K562 (cell line): ENCODE measurements around the gene FBXO15. TPM values are rescaled to one million over a fixed set of nuclear protein-coding genes. Genes with fewer than 3 reads are reported as not detected.

ENCODE experiments used
- ATAC-seq: fragments of 200-7000 bp; cut with Tn5 transposase; 3 replicates; pipeline ENCODE4 v1.9.1; 2020; ENCODE audit warnings: moderate library complexity
- BruUV-seq: library from RNA; stranded (reverse); fragments of 400-500 nt; replicated peaks from 2 replicates; lab custom pipeline; 2021; lab: Mats Ljungman, UMichigan
- CTCF ChIA-PET: fragments of 300-600 bp; formaldehyde crosslinking; extraction: SDS; loops from one replicate; lab custom pipeline; 2021; ENCODE audit warnings: low intra/inter-chr PET ratio; lab: Yijun Ruan, JAX
- POLR2A ChIA-PET: fragments of 300-600, 350-650 bp; sonication (Branson Sonifier 250); formaldehyde crosslinking; extraction: SDS; loops from one replicate; lab custom pipeline; 2021; ENCODE audit warnings: antibody characterized with exemption, inconsistent platforms; lab: Yijun Ruan, JAX
- DNase-seq, 4 experiments: peaks; one replicate each; pipeline versions ENCODE4 v3.0.0 to v3.0.0-alpha.2; 2011 to 2018; ENCODE audit warnings: low spot score in 3 of 4, mixed read lengths in 3 of 4; ENCODE audit errors: extremely low read depth in 1 of 4
- FAIRE-seq: peaks from 2 replicates; lab custom pipeline; 2011; peaks lifted over from hg19 to GRCh38; lab: Jason Lieb, UNC
- H2AFZ ChIP-seq: 2 replicates; pipeline ENCODE4 v1.6.0; 2011; ENCODE audit warnings: low read depth, low read length, control low read depth, inconsistent platforms
- H3K27ac ChIP-seq: fragments of 200-600 bp; 3 replicates; pipeline ENCODE4 v1.8.0; 2011; ENCODE audit warnings: low read depth, mild to moderate bottlenecking, control low read depth, inconsistent platforms, low read length, moderate library complexity, mixed read lengths; ENCODE audit errors: extremely low read depth
- H3K27me3 ChIP-seq, 2 experiments: fragments of 300-600 bp in 1 of 2; 2 replicates in 1 of 2; 3 replicates in 1 of 2; pipeline versions ENCODE4 v1.6.0 to v1.8.0; 2011; ENCODE audit warnings: inconsistent platforms in 2 of 2, low read length in 2 of 2, mild to moderate bottlenecking in 1 of 2, mixed read lengths in 1 of 2, moderate library complexity in 1 of 2; ENCODE audit not compliant: control insufficient read depth in 2 of 2, insufficient read depth in 2 of 2
- H3K36me3 ChIP-seq: fragments of 300-600 bp; 3 replicates; pipeline ENCODE4 v1.8.0; 2011; ENCODE audit warnings: mild to moderate bottlenecking, low read length, inconsistent platforms; ENCODE audit not compliant: control insufficient read depth, insufficient read depth
- H3K4me1 ChIP-seq, 2 experiments: fragments of 200-600 bp in 1 of 2; replicated peaks in 1 of 2; 2 replicates in 1 of 2; 3 replicates in 1 of 2; pipeline versions ENCODE4 v1.5.1 to v1.8.0; 2011; ENCODE audit warnings: inconsistent platforms in 2 of 2, low read length in 2 of 2, mild to moderate bottlenecking in 1 of 2, mixed read lengths in 1 of 2, moderate library complexity in 1 of 2; ENCODE audit not compliant: control insufficient read depth in 2 of 2, insufficient read depth in 2 of 2
- H3K4me2 ChIP-seq: 2 replicates; pipeline ENCODE4 v1.6.1; 2011; ENCODE audit warnings: low read length, control low read depth, inconsistent platforms, mixed read lengths; ENCODE audit not compliant: insufficient read depth
- H3K4me3 ChIP-seq: fragments of 200-600 bp; sonication (generic), shearing (Covaris generic); 2 replicates; pipeline ENCODE4 v1.5.1; 2016; ENCODE audit warnings: control low read depth, inconsistent platforms
- H3K79me2 ChIP-seq: fragments of 200-600 bp; 3 replicates; pipeline ENCODE4 v1.8.0; 2011; ENCODE audit warnings: low read length, inconsistent platforms; ENCODE audit not compliant: control insufficient read depth, insufficient read depth
- H3K9ac ChIP-seq, 2 experiments: 2 replicates each; pipeline versions ENCODE4 v1.6.0 to v1.6.1; 2011; ENCODE audit warnings: low read depth in 2 of 2, low read length in 2 of 2, control low read depth in 1 of 2, inconsistent platforms in 1 of 2, mild to moderate bottlenecking in 1 of 2, mixed read lengths in 1 of 2; ENCODE audit not compliant: insufficient read depth in 1 of 2
- H3K9me1 ChIP-seq: one replicate; pipeline ENCODE4 v1.6.0; 2011; ENCODE audit warnings: inconsistent platforms, mild to moderate bottlenecking, low read length, moderate library complexity; ENCODE audit not compliant: control insufficient read depth, insufficient read depth
- H3K9me3 ChIP-seq: replicated peaks from 2 replicates; pipeline ENCODE4 v1.5.1; 2011; ENCODE audit warnings: low read depth, low read length, inconsistent platforms; ENCODE audit not compliant: control insufficient read depth, insufficient read depth
- H4K20me1 ChIP-seq: replicated peaks from 2 replicates; pipeline ENCODE4 v1.6.1; 2011; ENCODE audit warnings: low read length, inconsistent platforms, mixed read lengths; ENCODE audit not compliant: control insufficient read depth, insufficient read depth
- ADNP ChIP-seq: fragments of 200-800 bp; sonication (Bioruptor generic); IDR thresholded peaks from 2 replicates; pipeline ENCODE4 v1.6.1; 2016; ENCODE audit warnings: missing genetic modification characterization, missing compliant biosample characterization
- CHD7 ChIP-seq: fragments of 200-600 bp; sonication (generic); IDR thresholded peaks from one replicate; pipeline ENCODE4 v1.6.1; 2012; ENCODE audit warnings: mild to moderate bottlenecking, low read depth, low read length, inconsistent platforms
- CREB1 ChIP-seq, 2 experiments: sonication (generic) in 1 of 2; formaldehyde crosslinking in 1 of 2; IDR thresholded peaks; 2 replicates each; pipeline versions ENCODE4 v1.6.1 to v1.8.0; 2012 to 2022; ENCODE audit warnings: inconsistent platforms in 1 of 2, mild to moderate bottlenecking in 1 of 2, missing genetic modification reagents in 1 of 2, moderate library complexity in 1 of 2
- TCF3 ChIP-seq: sonication (generic); formaldehyde crosslinking; IDR thresholded peaks from 2 replicates; pipeline ENCODE4 v1.4.0; 2020; ENCODE audit warnings: mild to moderate bottlenecking, missing genetic modification reagents
- ZNF586 ChIP-seq: fragments of 450-650 bp; formaldehyde crosslinking; conservative IDR thresholded peaks from 2 replicates; pipeline ENCODE4 v1.4.0; 2020; ENCODE audit warnings: mild to moderate bottlenecking, moderate library complexity
- WGBS: fragments of 100-300 bp; shearing (Covaris generic); methylation state at CpG from one replicate; pipeline ENCODE4 v1.1.6; 2016; ENCODE audit warnings: low coverage, mixed read lengths; ENCODE audit not compliant: insufficient coverage; ENCODE audit errors: missing lambda C conversion rate; 5-methylcytosine and 5-hydroxymethylcytosine counted together
- in situ Hi-C: fragments of 300-500 bp; cut with MboI; formaldehyde crosslinking; loops from 4 replicates; pipeline ENCODE4 v1.15.0; 2018; ENCODE audit warnings: inconsistent platforms, mixed read lengths
- intact Hi-C: fragments of 100-400 bp; cut with micrococcal nuclease; formaldehyde crosslinking; loops from 2 replicates; pipeline ENCODE4 v1.14.2; 2022
- polyA plus RNA-seq, 8 experiments: library from polyadenylated mRNA; depleted of rRNA in 4 of 8; stranded (reverse) in 5 of 8; unstranded in 3 of 8; fragments of >200 nt; fragmentation: Nextera tagmentation in 2 of 8; fragmentation: Illumina TruSeq in 1 of 8; extraction: Ambion mirVana in 2 of 8; extraction: Trizol in 1 of 8; gene quantifications; 2 replicates each; pipeline versions ENCODE4 v1.2.1 to v1.2.3, GENCODE V29; 2011 to 2014; ENCODE audit warnings: inconsistent platforms in 1 of 8, missing spikeins in 1 of 8
- total RNA-seq, 7 experiments: library from RNA; depleted of rRNA in 6 of 7; stranded (reverse); fragments of >200 nt in 6 of 7; fragmentation: Illumina TruSeq in 2 of 7; extraction: Trizol in 2 of 7; gene quantifications; 2 replicates each; pipeline versions ENCODE4 v1.2.1 to v1.2.3, GENCODE V29; 2011 to 2021; ENCODE audit warnings: low replicate concordance in 1 of 7
- TF ChIP-seq, protein P1 (sequence below), 2 experiments: IDR thresholded peaks; 2 replicates each; pipeline ENCODE4 v1.6.1; 2012; ENCODE audit warnings: improper control_type of control experiment in 2 of 2, low read depth in 2 of 2, low read length in 2 of 2, borderline replicate concordance in 1 of 2

Gene FBXO15
- total and polyA plus RNA-seq, 9 of the 15 experiments (the other 6 are each of a cell fraction or from before 2014, with no cell fraction given) = 0.07 to 0.43 (median 0.27) TPM; not detected in 1

DNA sequence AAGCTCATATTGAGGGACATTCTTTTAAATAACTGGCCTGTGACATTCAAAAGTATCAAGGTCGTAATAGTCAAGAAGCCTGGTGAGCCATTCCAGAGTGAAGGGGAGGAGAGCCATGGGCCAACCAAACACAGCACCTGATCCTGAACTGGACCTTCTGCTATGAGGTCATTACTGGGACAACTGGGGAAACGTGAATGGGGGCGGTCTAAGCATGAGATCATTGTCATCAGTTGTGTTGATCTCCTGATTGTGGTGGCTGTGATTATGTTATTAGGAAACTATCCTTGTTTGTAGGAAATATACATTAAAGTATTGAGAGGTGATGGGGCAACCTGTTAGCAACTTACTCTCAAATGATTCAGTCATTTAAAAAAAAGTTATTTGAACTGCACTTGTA lies 79.3 kb downstream of the FBXO15 start:
- Histone ChIP-seq H3K79me2 (no peaks in the 10 kb centered on the region), H3K4me3 (no peak overlapping the region), H3K4me1 (no peaks in the 10 kb centered on the region), H3K4me2 (no peak overlapping the region), H3K27ac (no peak overlapping the region), H3K9me3 (no peaks in the 10 kb centered on the region), H3K9ac (no peak overlapping the region), H2AFZ (no peak overlapping the region), H3K9me1 (no peaks in the 10 kb centered on the region), H4K20me1 (no peaks in the 10 kb centered on the region), H3K27me3 (peaks cover 0 to 10% of the 10 kb centered on the region in 2 experiments; a peak in 3 of 5 replicates), H3K36me3 (no peaks in the 10 kb centered on the region)
- ChIA-PET POLR2A (no interaction called here), CTCF (no interaction called here)
- 0% methylated on average over 3 of the region's 3 CpGs for WGBS
- no TSS peak for BruUV-seq
- ATAC-seq (no peak), DNase-seq (no peak), FAIRE-seq (no peak)
- in situ Hi-C loops = no loop called here
- intact Hi-C loops = no loop called here
- TF ChIP-seq, protein P1, sequence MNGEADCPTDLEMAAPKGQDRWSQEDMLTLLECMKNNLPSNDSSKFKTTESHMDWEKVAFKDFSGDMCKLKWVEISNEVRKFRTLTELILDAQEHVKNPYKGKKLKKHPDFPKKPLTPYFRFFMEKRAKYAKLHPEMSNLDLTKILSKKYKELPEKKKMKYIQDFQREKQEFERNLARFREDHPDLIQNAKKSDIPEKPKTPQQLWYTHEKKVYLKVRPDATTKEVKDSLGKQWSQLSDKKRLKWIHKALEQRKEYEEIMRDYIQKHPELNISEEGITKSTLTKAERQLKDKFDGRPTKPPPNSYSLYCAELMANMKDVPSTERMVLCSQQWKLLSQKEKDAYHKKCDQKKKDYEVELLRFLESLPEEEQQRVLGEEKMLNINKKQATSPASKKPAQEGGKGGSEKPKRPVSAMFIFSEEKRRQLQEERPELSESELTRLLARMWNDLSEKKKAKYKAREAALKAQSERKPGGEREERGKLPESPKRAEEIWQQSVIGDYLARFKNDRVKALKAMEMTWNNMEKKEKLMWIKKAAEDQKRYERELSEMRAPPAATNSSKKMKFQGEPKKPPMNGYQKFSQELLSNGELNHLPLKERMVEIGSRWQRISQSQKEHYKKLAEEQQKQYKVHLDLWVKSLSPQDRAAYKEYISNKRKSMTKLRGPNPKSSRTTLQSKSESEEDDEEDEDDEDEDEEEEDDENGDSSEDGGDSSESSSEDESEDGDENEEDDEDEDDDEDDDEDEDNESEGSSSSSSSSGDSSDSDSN (IDR thresholded peaks at IDR 0.05; ENCODE audit: borderline replicate concordance in 1 of 2, low read depth in 2 of 2, low read length in 2 of 2) = no peak
- TF ChIP-seq TCF3 (CRISPR knock-in tag) = no peak
- TF ChIP-seq CREB1 (IDR thresholded peaks at IDR 0.05) = no peak
- TF ChIP-seq CREB1 (CRISPR knock-in tag; IDR thresholded peaks at IDR 0.05) = no peak
- no peak for TF ChIP-seq ADNP (tag)
- no peak for TF ChIP-seq ZNF586 (CRISPR knock-in tag)
- TF ChIP-seq CHD7 = no peak
